CD4-positive, alpha-beta memory T cell (primary cell): Measurements from ENCODE around the gene ZNF414. TPM values are rescaled to one million over a fixed set of nuclear protein-coding genes. Genes with fewer than 3 reads are reported as not detected.

ENCODE experiments used
- CTCF ChIA-PET: fragments of 350-600 bp; sonication (Branson Sonifier 250); formaldehyde crosslinking; loops from one replicate; lab custom pipeline; 2021; ENCODE audit warnings: inconsistent platforms; ENCODE audit not compliant: partially characterized antibody; lab: Charles Lee
- POLR2A ChIA-PET: fragments of 350-600 bp; sonication (Branson Sonifier 250); formaldehyde crosslinking; loops from one replicate; lab custom pipeline; 2021; ENCODE audit not compliant: partially characterized antibody; lab: Charles Lee
- DNase-seq, 5 donors: peaks; one replicate each; pipeline versions ENCODE4 v3.0.0 to v3.0.0-alpha.2; 2020 to 2022; ENCODE audit warnings: mixed read lengths in 1 of 5
- H3K27ac ChIP-seq: one replicate; pipeline ENCODE4 v1.7.0; 2013; ENCODE audit warnings: low read depth, low read length
- H3K27me3 ChIP-seq: 2 replicates; pipeline ENCODE4 v1.7.0; 2013; ENCODE audit warnings: mild to moderate bottlenecking, low read length, moderate library complexity; ENCODE audit not compliant: insufficient read depth
- H3K36me3 ChIP-seq: 2 replicates; pipeline ENCODE4 v1.7.0; 2013; ENCODE audit warnings: mild to moderate bottlenecking, low read length, moderate library complexity; ENCODE audit not compliant: insufficient read depth
- H3K4me1 ChIP-seq: 2 replicates; pipeline ENCODE4 v1.7.0; 2013; ENCODE audit warnings: mild to moderate bottlenecking, low read length, moderate library complexity; ENCODE audit not compliant: insufficient read depth
- H3K4me3 ChIP-seq, 2 donors: one replicate each; pipeline ENCODE4 v1.7.0; 2013; ENCODE audit warnings: low read length in 2 of 2, mild to moderate bottlenecking in 1 of 2
- H3K9me3 ChIP-seq, 2 donors: one replicate each; pipeline ENCODE4 v1.7.0; 2013; ENCODE audit warnings: low read length in 2 of 2, control low read depth in 1 of 2; ENCODE audit not compliant: control insufficient read depth in 1 of 2
- H3K27ac Mint-ChIP-seq, 7 donors: one replicate each; pipeline ENCODE4 v1.8.0; 2020 to 2021; ENCODE audit warnings: mixed read lengths in 7 of 7, mild to moderate bottlenecking in 6 of 7, inconsistent platforms in 3 of 7, moderate library complexity in 3 of 7
- H3K27me3 Mint-ChIP-seq, 2 donors: one replicate each; pipeline ENCODE4 v1.8.0; 2020 to 2021; ENCODE audit warnings: mixed read lengths in 2 of 2
- H3K36me3 Mint-ChIP-seq, 2 donors: one replicate each; pipeline ENCODE4 v1.8.0; 2020 to 2021; ENCODE audit warnings: mixed read lengths in 2 of 2, inconsistent platforms in 1 of 2, mild to moderate bottlenecking in 1 of 2
- H3K4me1 Mint-ChIP-seq, 4 donors: one replicate each; pipeline ENCODE4 v1.8.0; 2020 to 2021; ENCODE audit warnings: mixed read lengths in 4 of 4, mild to moderate bottlenecking in 1 of 4
- H3K4me3 Mint-ChIP-seq, 8 donors: one replicate each; pipeline ENCODE4 v1.8.0; 2020 to 2021; ENCODE audit warnings: mixed read lengths in 8 of 8, mild to moderate bottlenecking in 7 of 8, moderate library complexity in 6 of 8, inconsistent platforms in 3 of 8
- H3K9me3 Mint-ChIP-seq, 8 donors: one replicate each; pipeline ENCODE4 v1.8.0; 2020 to 2021; ENCODE audit warnings: mixed read lengths in 8 of 8, mild to moderate bottlenecking in 5 of 8, inconsistent platforms in 3 of 8, moderate library complexity in 1 of 8
- intact Hi-C: fragments of 100-400 bp; cut with micrococcal nuclease; formaldehyde crosslinking; loops from one replicate; pipeline ENCODE4 v1.15.1; 2023
- polyA plus RNA-seq, 2 donors: library from polyadenylated mRNA; unstranded; fragments of 300-500 nt; fragmentation: Illumina TruSeq; gene quantifications; one replicate each; pipeline ENCODE4 v1.2.3, GENCODE V29; 2021
- total RNA-seq, 2 experiments: library from RNA; stranded (reverse); gene quantifications; one replicate each; pipeline ENCODE4 v1.2.3, GENCODE V29; 2021

The ZNF414 gene
- total and polyA plus RNA-seq, 4 experiments from 2014 or later, result 9.5 to 50.4 (median 35.4) TPM

- no peak for DNase-seq
- peak overlapping the region in 5 of 8 donors; percentile 10 to 71 (median 57) for H3K4me3 Mint-ChIP-seq
- ChIA-PET POLR2A (interaction anchor here (0.7 to 10.7 kb wide), 10 partner anchors 7 to 132 kb away, joined by 3 to 461 read pairs (median 21); partner anchors contain the start of genes MARCHF2, MYO1F and RAB11B), CTCF (interaction anchor here (1.1 to 9.8 kb wide), 3 partner anchors 25 to 99 kb away, joined by 6 to 144 read pairs (median 13); partner anchors contain the start of genes MARCHF2 and MYO1F)
- peak overlapping the region; percentile 93 for H3K27ac ChIP-seq
- H3K27me3 ChIP-seq, result no peaks in the 10 kb centered on the region
- intact Hi-C loops, result loop anchor here (5.0 kb wide), 1 partner anchor 120 kb away; the partner anchor contains the start of gene RAB11B
- peaks cover 4 to 15% of the 10 kb centered on the region in 2 donors for H3K36me3 Mint-ChIP-seq
- no peaks in the 10 kb centered on the region for H3K9me3 Mint-ChIP-seq
- H3K27me3 Mint-ChIP-seq, result no peaks in the 10 kb centered on the region
- no peaks in the 10 kb centered on the region for H3K36me3 ChIP-seq
- no peaks in the 10 kb centered on the region for H3K9me3 ChIP-seq
- peaks cover 53% of the 10 kb centered on the region for H3K4me1 ChIP-seq
- H3K4me3 ChIP-seq, result no peak overlapping the region
- peak overlapping the region; percentile 19 to 96 (median 78) for H3K27ac Mint-ChIP-seq
- peaks cover 16 to 52% (median 36%) of the 10 kb centered on the region in 4 donors for H3K4me1 Mint-ChIP-seq
Observed at GRCh38 chr19:8512115-8512967, 1.6 kb downstream of the ZNF414 start.

GRCh38 chr19:8511573-8512101, 2.3 kb downstream of the ZNF414 start:
- Mint-ChIP-seq H3K4me3 (no peak overlapping the region), H3K36me3 (peaks cover 4 to 15% of the 10 kb centered on the region in 2 donors), H3K4me1 (peaks cover 16 to 46% (median 32%) of the 10 kb centered on the region in 4 donors), H3K9me3 (no peaks in the 10 kb centered on the region), H3K27ac (peak overlapping the region in 1 of 7 donors; percentile 35), H3K27me3 (no peaks in the 10 kb centered on the region)
- H3K4me1 ChIP-seq, result peaks cover 46% of the 10 kb centered on the region
- intact Hi-C loops, result loop anchor here (5.0 kb wide), 1 partner anchor 119 kb away; the partner anchor contains the start of gene RAB11B
- DNase-seq, result no peak
- ChIA-PET CTCF (interaction anchor here (9.8 kb wide), 1 partner anchor 67 kb away, joined by 144 read pairs; the partner anchor contains the start of gene MYO1F), POLR2A (interaction anchor here (0.7 to 10.7 kb wide), 2 partner anchors 24 to 62 kb away, joined by 3 to 461 read pairs; partner anchors contain the start of gene MYO1F)
- no peaks in the 10 kb centered on the region for H3K36me3 ChIP-seq
- H3K4me3 ChIP-seq, result no peak overlapping the region
- no peaks in the 10 kb centered on the region for H3K9me3 ChIP-seq
- no peaks in the 10 kb centered on the region for H3K27me3 ChIP-seq
- H3K27ac ChIP-seq, result no peak overlapping the region

GRCh38 chr19:8510589-8511115, 3.3 kb downstream of the ZNF414 start:
- Mint-ChIP-seq H3K4me1 (peaks cover 17 to 46% (median 31%) of the 10 kb centered on the region in 4 donors), H3K36me3 (peaks cover 4 to 20% of the 10 kb centered on the region in 2 donors), H3K27me3 (no peaks in the 10 kb centered on the region), H3K9me3 (no peaks in the 10 kb centered on the region), H3K4me3 (no peak overlapping the region), H3K27ac (no peak overlapping the region)
- Histone ChIP-seq H3K27me3 (no peaks in the 10 kb centered on the region), H3K4me1 (peaks cover 42% of the 10 kb centered on the region), H3K36me3 (no peaks in the 10 kb centered on the region), H3K9me3 (no peaks in the 10 kb centered on the region), H3K27ac (no peak overlapping the region), H3K4me3 (no peak overlapping the region)
- POLR2A ChIA-PET, result no interaction called here
- intact Hi-C loops, result loop anchor here (5.0 kb wide), 1 partner anchor 118 kb away; the partner anchor contains the start of gene RAB11B
- DNase-seq, result no peak
- CTCF ChIA-PET, result interaction anchor here (1.0 to 2.5 kb wide), 2 partner anchors 61 to 68 kb away, joined by 3 to 14 read pairs; partner anchors contain the start of gene MYO1F

- H3K4me3 ChIP-seq, result peak overlapping the region; percentile 52 to 57
- ChIA-PET CTCF (interaction anchor here (0.7 to 5.6 kb wide), 15 partner anchors 9 to 94 kb away, joined by 3 to 80 read pairs (median 5); partner anchors contain the start of genes MARCHF2, MYO1F and ZNF414), POLR2A (interaction anchor here (1.0 to 4.1 kb wide), 10 partner anchors 8 to 72 kb away, joined by 3 to 44 read pairs (median 12); partner anchors contain the start of genes MYO1F and ZNF414)
- no peaks in the 10 kb centered on the region for H3K27me3 ChIP-seq
- no peaks in the 10 kb centered on the region for H3K9me3 ChIP-seq
- H3K27ac ChIP-seq, result peak overlapping the region; percentile 22
- Mint-ChIP-seq H3K4me3 (peak overlapping the region; percentile 88 to 95 (median 91)), H3K36me3 (peaks cover 0 to 11% of the 10 kb centered on the region in 2 donors), H3K9me3 (no peaks in the 10 kb centered on the region), H3K27ac (peak overlapping the region in 6 of 7 donors; percentile 36 to 94 (median 79)), H3K4me1 (peaks cover 4 to 33% (median 9%) of the 10 kb centered on the region in 4 donors), H3K27me3 (no peaks in the 10 kb centered on the region)
- DNase-seq, result no peak
- intact Hi-C loops, result loop anchor here (1.0 to 5.0 kb wide), 4 partner anchors 11 to 154 kb away; partner anchors contain the start of gene MARCHF2
- peaks cover 13% of the 10 kb centered on the region for H3K4me1 ChIP-seq
- no peaks in the 10 kb centered on the region for H3K36me3 ChIP-seq
Observed at GRCh38 chr19:8506402-8506957, 7.5 kb downstream of the ZNF414 start.

- CTCF ChIA-PET, result interaction anchor here (0.6 to 5.6 kb wide), 26 partner anchors 9 to 579 kb away, joined by 3 to 80 read pairs (median 5); partner anchors contain the start of genes MARCHF2, MYO1F and ZNF414
- Mint-ChIP-seq H3K4me3 (peak overlapping the region; percentile 88 to 95 (median 91)), H3K27me3 (no peaks in the 10 kb centered on the region), H3K27ac (peak overlapping the region; percentile 74 to 94 (median 87)), H3K9me3 (no peaks in the 10 kb centered on the region), H3K36me3 (peaks cover 0 to 11% of the 10 kb centered on the region in 2 donors), H3K4me1 (peaks cover 4 to 33% (median 9%) of the 10 kb centered on the region in 4 donors)
- Histone ChIP-seq H3K27me3 (no peaks in the 10 kb centered on the region), H3K4me1 (peaks cover 13% of the 10 kb centered on the region), H3K9me3 (no peaks in the 10 kb centered on the region), H3K27ac (peak overlapping the region; percentile 22), H3K4me3 (peak overlapping the region; percentile 52 to 57), H3K36me3 (no peaks in the 10 kb centered on the region)
- DNase-seq, result peak; percentile 44 to 71 (median 60)
- intact Hi-C loops, result loop anchor here (1.0 to 5.0 kb wide), 4 partner anchors 11 to 154 kb away; partner anchors contain the start of gene MARCHF2
- POLR2A ChIA-PET, result interaction anchor here (0.6 to 4.1 kb wide), 16 partner anchors 8 to 116 kb away, joined by 3 to 44 read pairs (median 5); partner anchors contain the start of genes MYO1F, RAB11B and ZNF414
Observed at GRCh38 chr19:8505680-8506401, 8.1 kb downstream of the ZNF414 start.
